HG03520 (cell line): ENCODE data around the gene EXOSC10.
"Not testable (repeated sequence)": the region's sequence is repeated elsewhere in the genome, so short reads cannot be mapped to it uniquely, and the experiment has no call there.

Experiments
- ATAC-seq: cut with Tn5 transposase; IDR thresholded peaks from one replicate; pipeline ENCODE4 v1.9.1; 2021; ENCODE audit warnings: mild to moderate bottlenecking, moderate library complexity; ENCODE audit not compliant: unreplicated experiment

The EXOSC10 gene

DNA sequence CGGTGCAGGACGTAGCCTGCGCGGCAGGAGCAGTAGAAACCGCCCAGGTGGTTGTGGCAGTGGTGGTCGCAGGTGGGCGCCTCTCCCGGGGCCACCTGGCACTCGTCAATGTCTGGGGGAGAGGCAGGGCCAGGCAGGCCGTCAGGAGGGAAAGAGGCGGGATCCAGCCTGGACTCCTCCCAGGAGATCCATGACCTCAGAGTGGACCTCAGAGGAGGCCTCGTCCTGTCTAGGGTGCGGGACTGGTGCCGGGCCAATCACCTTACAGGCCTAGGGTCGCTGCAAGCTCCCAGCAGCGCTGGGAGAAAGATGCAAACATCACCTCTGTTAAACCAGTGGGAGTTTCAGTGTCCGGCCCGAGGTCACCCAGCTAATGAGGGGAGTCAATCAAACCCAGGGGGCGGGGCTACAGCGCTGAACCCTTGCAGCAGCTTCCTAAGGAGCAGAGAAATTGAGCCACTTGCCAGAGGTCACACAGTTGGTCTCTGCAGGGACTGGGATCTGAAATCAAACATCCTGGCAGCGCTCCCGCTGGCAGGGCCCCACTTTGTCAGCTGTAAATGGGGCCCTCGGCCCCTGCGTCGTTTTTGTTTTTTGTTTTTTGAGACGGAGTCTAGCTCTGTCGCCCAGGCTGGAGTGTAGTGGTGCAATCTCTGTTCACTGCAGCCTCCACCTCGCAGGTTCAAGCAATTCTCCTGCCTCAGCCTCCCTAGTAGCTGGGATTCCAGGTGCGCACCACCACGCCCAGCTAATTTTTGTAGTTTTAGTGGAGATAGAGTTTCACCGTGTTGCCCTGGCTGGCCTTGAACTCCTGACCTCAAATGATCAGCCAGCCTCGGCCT is 54.0 kb downstream of the EXOSC10 start:
- ATAC-seq, result no peak

DNA sequence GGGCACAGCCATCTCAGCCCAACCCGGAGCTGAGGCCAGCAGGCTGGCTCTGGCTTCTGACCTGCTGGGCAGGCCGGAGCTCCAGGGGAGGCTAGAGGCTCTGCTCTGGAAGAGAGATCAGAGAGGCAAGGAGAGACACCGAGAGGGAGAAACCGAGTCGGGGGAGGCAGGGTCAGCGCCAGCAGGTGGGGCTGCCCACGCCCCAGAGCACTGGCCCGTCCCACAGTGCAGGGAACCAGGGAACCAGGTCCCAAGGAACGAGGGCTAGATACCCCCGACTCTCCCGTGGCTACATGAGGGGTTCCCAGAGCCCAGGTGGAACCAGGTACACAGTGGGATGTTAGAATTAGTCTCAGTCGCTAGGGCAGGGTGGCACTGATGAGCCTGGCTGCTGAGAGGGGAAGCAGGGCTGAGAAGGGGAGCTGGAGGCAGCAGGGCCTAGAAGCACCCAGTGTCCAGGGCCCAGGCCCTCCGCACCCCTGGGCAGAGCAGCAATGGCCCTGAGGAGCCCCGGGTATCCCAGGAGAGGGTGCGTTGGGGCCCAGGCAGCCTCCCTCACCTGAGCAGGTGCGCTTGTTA is 54.7 kb downstream of the EXOSC10 start:
- no peak for ATAC-seq

DNA sequence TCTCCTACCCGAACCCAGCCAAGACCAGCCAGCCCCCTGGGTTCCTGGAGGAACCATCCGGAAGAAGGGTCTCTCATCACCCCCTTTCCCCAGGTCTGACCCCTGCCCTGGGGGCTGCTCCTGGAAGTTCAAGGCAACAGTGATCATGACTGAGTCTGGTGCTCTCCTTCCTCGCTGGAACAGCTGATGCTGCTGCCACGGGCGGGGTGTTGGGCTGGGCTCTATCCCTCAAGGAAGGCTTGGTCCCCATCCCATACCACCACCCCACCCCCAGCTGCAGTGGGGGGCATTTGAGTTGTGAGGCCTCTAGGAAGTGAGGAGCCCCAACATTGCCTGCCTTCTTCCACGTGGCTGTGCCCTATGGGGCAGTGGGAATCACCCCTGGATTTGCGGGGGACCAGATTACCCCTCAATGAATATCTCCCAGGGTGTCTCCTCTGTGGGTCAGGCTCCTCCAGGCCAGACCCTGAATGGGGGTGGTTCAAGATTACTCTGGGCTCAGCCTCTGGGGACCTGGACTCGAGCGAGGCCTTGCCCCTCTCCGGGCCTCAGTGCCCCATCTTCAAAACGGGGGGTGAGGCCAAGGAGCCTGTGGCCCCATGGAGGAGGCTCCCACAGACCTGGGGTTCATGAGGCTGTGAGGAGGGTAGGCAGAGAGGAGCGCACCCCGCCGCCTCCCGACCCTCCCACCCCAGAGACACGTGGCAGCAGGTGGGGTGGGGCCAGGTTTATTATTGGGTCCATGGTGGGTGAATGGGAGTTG is 55.4 kb downstream of the EXOSC10 start:
- ATAC-seq, result no peak

DNA sequence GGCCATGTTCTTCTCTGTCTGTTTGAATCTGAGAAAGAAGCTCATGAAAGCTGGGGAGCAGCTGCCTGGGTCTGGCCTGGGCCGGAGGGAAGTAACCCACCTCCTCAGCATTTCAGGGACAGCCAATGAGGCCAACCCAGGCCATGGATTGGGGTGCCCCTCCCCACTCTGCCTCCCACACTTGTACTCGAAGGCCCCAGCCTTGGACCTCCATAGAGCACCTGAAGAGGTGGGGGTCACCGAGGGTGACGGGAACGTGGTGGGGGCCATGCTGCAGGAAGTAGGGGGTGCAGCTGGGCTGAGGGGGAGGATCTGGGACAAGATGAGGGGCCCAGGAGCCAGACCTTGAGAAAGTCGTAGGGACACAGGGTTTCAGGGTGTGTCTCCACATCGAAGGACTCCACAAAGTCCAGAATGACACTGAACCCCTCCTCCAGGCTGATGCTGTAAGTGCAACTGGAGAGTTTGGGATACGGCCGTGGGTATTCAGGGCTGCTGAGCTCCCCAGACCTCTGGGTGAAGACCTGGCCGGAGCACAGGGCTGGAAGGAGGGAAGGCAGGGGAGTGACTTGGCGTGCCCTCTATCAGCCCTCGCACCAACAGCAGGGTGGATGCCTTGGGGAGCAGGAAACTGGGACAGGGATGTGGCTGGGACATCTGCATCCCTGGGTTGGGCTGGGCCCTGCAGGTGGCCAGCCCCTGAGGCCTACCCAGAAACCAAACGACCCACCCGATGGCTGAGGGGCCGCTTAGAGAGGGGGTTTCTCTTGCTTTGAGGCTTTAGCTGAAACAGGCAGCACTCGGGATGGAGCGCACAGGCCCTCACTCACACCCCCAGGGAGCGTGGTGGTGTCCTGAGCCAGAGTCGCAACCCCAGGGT is 56.4 kb downstream of the EXOSC10 start:
- no peak for ATAC-seq

DNA sequence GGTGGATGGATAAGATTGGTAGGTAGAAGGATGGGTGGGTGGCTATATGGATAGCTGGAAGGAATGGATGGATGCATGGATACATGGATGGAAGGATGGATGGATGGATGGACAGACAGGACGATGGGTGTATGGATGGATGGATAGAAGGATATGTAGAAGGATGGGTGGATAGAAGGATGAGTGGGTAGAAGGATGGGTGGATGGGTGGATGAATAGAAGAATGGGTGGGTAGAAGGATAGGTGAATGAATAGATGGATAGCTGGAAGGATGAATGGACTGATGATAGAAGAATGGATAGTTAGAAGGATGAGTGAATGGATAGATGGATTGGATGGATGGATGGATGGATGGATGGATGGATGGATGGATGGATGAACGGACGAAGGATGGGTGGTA is 57.6 kb downstream of the EXOSC10 start:
- ATAC-seq, result no peak

DNA sequence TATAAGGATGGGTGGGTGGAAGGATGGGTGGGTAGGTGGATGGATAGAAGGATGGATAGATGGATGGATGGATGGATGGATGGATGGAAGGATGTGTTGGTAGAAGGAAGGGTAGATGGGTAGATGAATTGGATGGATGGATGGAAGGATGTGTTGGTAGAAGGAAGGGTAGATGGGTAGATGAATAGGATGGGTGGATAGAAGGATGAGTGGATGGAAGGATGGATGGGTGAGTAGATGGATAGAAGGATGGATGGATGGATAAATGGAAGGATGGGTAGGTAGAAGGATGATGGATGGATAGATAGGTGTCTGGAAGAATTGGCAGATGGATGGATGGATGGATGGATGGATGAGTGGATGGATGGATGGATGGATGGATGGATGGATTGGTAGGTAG is 58.6 kb downstream of the EXOSC10 start:
- ATAC-seq, result no peak

DNA sequence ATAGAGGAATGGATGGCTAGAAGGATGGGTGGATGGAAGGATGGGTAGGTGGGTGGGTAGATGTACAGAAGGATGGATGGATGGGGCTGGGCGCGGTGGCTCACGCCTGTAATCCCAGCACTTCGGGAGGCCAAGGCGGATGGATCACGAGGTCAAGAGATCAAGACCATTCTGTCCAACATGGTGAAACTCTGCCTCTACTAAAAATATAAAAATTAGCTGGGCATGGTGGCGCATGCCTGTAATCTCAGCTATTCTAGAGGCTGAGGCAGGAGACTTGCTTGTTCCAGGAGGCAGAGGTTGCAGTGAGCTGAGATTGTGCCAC is 59.6 kb downstream of the EXOSC10 start:
- not testable (repeated sequence) for ATAC-seq

DNA sequence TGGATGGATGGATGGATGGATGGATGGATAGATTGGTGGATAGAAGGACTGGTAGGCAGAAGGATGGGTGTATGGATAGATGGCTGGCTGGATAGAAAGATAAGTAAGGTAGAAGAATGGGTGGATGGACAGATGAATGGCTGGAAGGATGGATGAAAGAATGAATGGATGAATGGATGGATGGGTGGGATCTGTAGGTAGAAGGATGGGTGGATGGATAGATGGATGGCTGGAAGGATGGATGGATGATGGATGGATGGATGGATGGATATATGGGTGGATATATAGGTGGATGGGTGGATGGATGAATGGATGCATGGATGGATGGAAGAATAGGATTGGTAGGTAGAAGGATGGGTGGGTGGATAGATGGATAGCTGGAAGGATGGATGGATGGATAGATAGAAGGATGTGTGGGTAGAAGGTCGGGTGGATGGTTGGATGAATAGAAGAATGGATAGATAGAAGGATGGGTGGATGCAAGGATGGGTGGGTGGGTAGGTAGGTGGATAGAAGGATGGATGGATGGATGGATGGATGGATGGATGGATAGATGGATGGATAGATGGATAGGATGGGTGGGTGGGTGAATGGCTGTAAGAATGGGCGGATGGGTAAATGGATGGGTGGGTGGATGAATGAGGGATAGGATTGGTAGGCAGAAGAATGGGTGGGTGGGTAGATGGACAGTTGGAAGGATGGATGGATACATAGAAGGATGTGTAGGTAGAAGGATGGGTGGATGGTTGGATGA is 60.1 kb downstream of the EXOSC10 start:
- no peak for ATAC-seq

DNA sequence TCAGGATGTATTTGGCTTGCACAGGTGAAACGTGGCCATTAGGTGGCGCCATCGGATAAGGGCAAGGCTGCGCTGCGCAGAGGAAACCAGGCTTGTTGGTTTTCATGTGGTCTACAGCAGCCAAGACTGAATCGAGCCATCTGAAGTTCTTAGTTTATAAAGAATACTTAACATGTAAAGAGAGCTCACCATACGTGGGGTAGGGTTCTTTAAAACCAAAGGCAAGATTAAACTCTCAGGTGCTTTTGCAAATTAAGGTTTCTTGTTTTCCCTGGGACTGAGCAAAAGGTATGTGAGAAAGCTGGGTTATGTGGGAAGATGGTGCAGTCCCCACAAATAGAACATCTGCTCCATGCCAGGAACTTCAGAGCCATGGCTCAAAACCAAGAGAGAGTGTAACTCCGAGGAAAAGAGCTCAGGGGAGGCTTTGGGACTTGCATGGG is 61.9 kb downstream of the EXOSC10 start:
- no peak for ATAC-seq

DNA sequence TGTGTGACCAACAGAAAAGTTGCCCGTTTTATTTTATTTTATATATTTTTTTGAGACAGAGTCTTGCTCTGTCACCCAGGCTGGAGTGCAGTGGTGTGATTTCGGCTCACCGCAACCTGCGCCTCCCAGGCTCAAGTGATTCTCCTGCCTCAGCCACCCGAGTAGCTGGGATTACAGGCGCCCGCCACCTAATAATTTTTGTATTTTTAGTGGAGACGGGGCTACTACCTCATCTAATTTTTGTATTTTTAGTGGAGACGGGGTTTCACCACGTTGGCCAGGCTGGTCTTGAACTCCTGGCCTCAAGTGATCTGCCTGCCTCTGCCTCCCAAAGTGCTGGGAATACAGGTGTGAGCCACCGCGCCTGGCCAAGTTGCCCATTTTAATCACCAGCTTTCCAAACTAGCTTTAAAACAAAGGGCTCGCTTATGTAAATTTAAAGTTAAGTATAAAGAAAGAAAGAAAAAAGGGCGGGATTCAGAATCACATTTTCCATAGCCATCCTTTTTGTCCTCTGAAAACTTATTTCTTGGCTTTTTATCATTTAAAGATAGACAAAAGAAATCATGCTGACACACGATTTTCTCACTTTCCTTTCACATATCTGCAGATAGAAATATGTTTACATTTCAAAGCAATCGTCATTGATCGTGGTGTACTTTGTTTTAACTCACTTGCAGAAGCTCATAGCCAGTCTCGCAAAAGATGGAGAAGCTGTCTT is 62.5 kb downstream of the EXOSC10 start:
- ATAC-seq, result not testable (repeated sequence)

DNA sequence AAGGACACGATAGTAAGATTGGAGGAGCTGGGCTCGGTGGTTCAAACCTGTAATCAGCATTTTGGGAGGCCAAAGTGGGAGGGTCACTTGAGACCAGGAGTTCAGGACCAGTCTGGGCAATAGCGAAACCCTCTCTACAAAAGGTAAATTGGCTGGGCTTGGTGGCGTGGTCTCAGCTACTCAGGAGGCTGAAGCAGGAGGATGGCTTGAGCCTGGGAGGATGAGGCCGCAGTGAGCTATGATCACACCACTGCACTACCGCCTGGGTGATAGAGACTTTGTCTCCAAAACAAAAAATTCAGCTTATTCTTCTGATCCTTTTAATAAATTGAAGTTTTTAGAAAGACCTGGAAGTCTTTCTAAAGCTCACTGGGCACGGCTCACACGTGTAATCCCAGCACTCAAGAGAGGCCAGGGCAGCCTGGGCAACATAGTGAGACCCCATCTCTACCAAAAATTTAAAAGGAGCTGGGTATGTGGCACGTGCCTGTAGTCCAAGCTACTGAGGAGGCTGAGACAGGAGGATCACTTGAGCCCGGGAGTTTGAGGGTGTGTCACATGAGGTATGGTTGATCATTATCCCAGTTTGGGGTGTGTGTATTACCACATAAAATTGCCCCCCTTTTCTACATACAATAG is 67.9 kb downstream of the EXOSC10 start:
- ATAC-seq, result no peak

DNA sequence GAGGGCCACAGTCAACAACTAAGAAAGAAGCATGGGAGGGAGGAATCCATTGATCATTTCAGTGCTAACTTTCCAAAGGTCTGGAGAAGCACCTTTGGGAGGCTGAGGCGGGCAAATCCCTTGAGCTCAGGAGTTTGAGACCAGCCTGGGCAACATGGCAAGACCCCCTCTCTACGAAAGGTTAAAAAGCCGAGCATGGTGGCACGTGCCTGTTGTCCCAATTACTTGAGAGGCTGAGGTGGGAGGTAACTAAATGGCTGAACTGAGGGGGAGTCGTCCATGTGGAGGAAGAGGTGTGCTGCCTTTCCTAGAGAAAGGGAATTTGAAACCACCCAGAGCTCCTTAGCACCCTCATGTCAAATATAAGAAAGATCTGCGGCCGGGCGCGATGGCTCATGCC is 68.8 kb downstream of the EXOSC10 start:
- ATAC-seq, result no peak

DNA sequence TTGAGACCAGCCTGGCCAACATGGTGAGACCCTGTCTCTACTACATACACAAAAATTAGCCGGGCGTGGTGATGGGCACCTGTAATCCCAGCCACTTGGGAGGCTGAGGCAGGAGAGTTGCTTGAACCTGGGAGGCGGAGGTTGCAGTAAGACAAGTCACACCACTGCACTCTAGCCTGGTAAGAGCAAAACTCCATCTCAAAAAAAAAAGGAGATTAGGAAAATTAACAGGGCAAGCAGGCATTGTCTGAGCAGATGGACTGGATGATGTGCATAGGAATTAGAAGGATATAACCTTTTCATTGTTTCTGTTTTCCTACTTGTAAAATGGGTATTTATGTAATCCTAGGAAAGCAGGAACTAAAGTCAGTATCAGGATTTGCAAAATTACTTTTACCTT is 71.7 kb downstream of the EXOSC10 start:
- ATAC-seq, result no peak

DNA sequence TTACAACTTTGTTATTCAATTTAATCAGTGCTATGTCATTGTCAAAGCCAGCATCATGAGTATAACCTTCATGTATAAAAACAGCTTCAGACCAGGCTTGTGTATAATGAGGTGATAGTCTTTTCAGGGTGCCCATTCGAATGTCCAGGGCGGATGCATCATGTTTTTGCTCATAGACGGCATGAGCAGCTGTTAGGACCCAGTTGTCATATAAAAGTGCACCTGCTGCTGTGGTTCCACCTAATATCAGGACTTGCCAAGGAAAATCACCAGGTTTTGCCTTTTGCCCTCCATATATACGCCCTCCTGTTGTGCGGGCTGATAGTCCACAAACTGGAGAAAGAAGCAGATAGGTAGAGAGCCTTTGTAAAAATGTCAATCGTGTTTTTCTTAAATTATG is 72.4 kb downstream of the EXOSC10 start:
- no peak for ATAC-seq

DNA sequence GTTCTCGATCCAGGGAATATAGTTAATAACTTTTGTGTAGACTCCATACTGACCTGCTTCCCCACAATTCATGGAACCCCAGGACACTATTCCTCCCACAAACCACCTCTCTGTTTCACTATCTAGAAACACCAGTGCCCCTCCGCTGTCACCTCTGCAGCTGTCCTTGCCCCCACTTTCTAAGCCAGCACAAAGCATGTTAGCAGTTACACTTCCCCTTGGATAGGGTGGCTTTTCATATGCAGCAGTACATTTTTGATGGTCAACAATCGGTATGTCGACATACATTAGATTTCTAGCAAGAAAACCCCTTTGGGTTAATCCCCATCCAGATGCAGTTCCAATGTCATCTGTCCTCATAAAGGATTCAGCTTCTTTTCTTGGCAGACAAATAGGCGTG is 72.8 kb downstream of the EXOSC10 start:
- no peak for ATAC-seq

DNA sequence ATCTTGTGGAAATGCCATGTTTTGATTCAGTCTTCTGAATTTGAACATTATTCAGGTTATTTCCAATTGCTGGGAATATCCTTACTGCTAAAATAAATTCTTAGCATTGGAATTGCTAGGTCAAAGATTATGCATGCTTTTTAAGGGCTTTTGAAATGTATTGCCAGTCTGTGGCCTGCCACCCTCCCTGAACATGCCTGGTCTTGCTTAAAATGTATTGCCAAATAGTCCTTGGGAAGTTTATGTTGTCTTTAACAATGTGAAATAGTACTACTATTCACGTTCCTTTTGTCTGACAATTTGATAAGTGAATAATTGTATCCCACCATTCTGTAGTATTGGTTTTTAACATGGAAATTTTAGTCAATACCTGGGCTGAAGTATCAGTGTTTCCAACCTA is 73.6 kb downstream of the EXOSC10 start:
- ATAC-seq, result no peak

DNA sequence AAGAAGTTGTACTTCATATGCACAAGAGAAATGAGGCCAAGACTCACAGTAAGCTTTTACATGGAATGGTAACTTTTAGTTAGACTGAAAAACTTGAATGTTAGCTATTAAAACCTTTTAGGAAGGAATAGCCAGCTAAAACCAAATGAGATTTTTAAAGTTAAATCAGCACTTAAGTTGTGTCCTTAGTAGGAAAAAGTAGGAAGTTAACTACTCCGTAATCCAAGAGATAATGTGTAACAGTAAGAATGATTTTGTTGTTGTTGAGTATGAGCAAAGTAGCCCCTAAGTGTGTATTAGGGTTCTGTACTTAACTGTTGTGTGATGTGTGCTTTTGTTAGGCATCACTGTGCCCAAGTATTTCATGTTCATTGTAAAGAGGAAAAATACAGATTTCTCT is 74.1 kb downstream of the EXOSC10 start:
- no peak for ATAC-seq

DNA sequence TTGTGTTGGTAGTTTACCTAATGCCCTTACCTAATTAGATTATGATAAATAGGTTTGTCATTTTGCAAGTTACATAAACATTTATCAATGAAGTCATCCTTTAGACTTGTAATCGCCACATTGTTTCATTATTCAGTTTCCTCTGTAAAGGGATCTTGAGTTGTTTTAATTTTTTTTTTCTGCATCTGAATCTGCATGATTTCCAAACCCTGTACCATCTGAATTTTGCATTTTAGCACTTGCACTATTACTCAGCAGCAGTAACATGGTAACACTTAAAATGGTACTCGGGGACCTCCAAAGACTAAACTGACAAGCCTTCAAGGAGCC is 74.8 kb downstream of the EXOSC10 start:
- ATAC-seq, result no peak

DNA sequence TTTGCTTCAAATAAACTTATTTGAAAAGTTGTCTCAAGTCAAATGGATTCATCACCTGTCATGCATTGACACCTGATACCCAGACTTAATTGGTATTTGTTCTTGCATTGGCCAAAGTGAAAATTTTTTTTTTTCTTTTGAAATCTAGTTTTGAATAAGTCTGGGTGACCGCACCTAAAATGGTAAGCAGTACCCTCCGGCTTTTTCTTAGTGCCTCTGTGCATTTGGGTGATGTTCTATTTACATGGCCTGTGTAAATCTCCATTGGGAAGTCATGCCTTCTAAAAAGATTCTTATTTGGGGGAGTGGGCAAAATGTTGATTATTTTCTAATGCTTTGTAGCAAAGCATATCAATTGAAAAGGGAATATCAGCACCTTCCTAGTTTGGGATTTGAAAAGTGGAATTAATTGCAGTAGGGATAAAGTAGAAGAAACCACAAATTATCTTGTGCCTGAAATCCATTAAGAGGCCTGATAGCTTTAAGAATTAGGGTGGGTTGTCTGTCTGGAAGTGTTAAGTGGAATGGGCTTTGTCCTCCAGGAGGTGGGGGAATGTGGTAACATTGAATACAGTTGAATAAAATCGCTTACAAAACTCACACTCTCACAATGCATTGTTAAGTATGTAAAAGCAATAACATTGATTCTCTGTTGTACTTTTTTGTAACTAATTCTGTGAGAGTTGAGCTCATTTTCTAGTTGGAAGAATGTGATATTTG is 75.4 kb downstream of the EXOSC10 start:
- ATAC-seq, result no peak
